ENCODE data around the gene WFDC6. TPM values are rescaled to one million over a fixed set of nuclear protein-coding genes. Genes with fewer than 3 reads are reported as not detected.

The WFDC6 gene
- total and polyA plus RNA-seq, 11 donors: not detected

GRCh38 chr20:45496166-45496565 lies 43.1 kb downstream of the WFDC6 start:
- Histone ChIP-seq H3K4me1 (no peaks in the 10 kb centered on the region), H3K4me3 (no peak overlapping the region), H3K36me3 (no peaks in the 10 kb centered on the region), H3K27me3 (peaks cover 0 to 25% (median 6%) of the 10 kb centered on the region in 9 donors), H3K27ac (no peak overlapping the region), H3K9me3 (no peaks in the 10 kb centered on the region)
- DNase-seq (no peak), ATAC-seq (no peak)
- WGBS, 4 donors: 68 to 84% (median 73%) methylated on average over 3 of the region's 3 CpGs
- intact Hi-C loops (cut with DNase I): no loop called here
- TF ChIP-seq POLR2A (IDR thresholded peaks at IDR 0.05): no peak
- TF ChIP-seq, protein P1, sequence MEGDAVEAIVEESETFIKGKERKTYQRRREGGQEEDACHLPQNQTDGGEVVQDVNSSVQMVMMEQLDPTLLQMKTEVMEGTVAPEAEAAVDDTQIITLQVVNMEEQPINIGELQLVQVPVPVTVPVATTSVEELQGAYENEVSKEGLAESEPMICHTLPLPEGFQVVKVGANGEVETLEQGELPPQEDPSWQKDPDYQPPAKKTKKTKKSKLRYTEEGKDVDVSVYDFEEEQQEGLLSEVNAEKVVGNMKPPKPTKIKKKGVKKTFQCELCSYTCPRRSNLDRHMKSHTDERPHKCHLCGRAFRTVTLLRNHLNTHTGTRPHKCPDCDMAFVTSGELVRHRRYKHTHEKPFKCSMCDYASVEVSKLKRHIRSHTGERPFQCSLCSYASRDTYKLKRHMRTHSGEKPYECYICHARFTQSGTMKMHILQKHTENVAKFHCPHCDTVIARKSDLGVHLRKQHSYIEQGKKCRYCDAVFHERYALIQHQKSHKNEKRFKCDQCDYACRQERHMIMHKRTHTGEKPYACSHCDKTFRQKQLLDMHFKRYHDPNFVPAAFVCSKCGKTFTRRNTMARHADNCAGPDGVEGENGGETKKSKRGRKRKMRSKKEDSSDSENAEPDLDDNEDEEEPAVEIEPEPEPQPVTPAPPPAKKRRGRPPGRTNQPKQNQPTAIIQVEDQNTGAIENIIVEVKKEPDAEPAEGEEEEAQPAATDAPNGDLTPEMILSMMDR (IDR thresholded peaks at IDR 0.05): no peak

DNA sequence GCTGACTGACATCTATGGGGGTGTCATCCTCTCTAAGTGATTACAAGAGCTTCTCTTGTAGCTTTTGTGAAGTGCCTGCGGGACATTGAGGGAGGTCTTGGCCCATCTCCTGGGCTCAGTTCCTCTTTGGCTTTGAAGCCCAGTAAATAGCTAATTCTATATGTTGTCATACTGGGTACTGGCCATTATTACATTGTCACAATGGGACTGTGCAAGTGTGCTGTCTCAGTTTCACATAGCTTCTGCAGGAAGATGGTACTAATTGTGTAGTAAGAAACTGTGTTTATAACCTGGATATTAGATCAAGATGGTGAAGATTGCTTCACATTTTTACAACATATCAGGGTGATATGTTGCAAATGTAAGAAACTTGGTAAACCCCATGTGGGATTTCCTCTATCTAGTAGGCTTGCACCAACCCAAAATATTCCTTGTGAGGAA lies 43.8 kb downstream of the WFDC6 start:
- ATAC-seq: no peak
- Histone ChIP-seq H3K9me3 (no peaks in the 10 kb centered on the region), H3K4me1 (no peaks in the 10 kb centered on the region), H3K27ac (no peak overlapping the region), H3K27me3 (peaks cover 0 to 25% (median 6%) of the 10 kb centered on the region in 9 donors), H3K36me3 (no peaks in the 10 kb centered on the region), H3K4me3 (no peak overlapping the region)
- intact Hi-C loops (cut with DNase I): no loop called here
- TF ChIP-seq POLR2A (IDR thresholded peaks at IDR 0.05): no peak
- TF ChIP-seq, protein P1 (IDR thresholded peaks at IDR 0.05): no peak
- DNase-seq: no peak
- 84 to 100% (median 85%) methylated on average over 1 of the region's 1 CpG for WGBS, 4 donors

DNA sequence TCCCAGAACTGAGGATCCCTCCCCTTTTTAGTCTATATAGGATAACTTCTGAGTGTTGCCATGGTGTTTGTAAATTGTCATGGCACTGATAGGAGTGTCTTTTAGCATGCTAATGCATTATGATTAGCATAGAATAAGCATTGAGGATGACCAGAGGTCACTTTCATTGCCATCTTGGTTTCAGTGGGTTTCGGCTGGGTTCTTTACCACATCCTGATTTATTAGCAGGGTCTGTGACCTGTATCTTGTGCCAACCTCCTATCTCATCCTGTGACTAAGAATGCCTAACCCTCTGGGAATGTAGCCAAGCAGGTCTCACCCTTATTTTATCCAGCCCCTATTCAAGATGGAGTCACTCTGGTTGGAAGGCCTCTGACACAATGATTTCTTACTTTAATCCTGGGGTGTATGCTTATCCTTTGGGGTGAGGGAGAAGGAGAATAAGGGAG lies 50.2 kb downstream of the WFDC6 start:
- DNase-seq: no peak

GRCh38 chr20:45487231-45487635 lies 52.0 kb downstream of the WFDC6 start:
- TF ChIP-seq, protein P1 (IDR thresholded peaks at IDR 0.05): peak in 3 of 12 donors; percentile 7 to 15 (median 8)
- no peak for TF ChIP-seq POLR2A (IDR thresholded peaks at IDR 0.05)
- 21 to 42% (median 24%) methylated on average over 11 to 20 of the region's 20 CpGs for WGBS, 4 donors
- Histone ChIP-seq H3K4me3 (no peak overlapping the region), H3K27ac (no peak overlapping the region), H3K4me1 (no peaks in the 10 kb centered on the region), H3K27me3 (peaks cover 0 to 42% (median 5%) of the 10 kb centered on the region in 9 donors), H3K9me3 (no peaks in the 10 kb centered on the region), H3K36me3 (no peaks in the 10 kb centered on the region)
- intact Hi-C loops (cut with DNase I): no loop called here
- DNase-seq (no peak), ATAC-seq (no peak)

More for the DNA sequence above, 50.2 kb downstream of the WFDC6 start:
- TF ChIP-seq, protein P1 (IDR thresholded peaks at IDR 0.05): no peak
- TF ChIP-seq POLR2A (IDR thresholded peaks at IDR 0.05): no peak
- 49 to 78% (median 67%) methylated on average over 1 of the region's 1 CpG for WGBS, 4 donors
- Histone ChIP-seq H3K4me1 (no peaks in the 10 kb centered on the region), H3K9me3 (no peaks in the 10 kb centered on the region), H3K27me3 (peaks cover 0 to 26% (median 5%) of the 10 kb centered on the region in 9 donors), H3K36me3 (no peaks in the 10 kb centered on the region), H3K27ac (no peak overlapping the region), H3K4me3 (no peak overlapping the region)
- intact Hi-C loops (cut with DNase I): no loop called here
- no peak for ATAC-seq

Data from heart left ventricle (tissue), 16 donors.